CD8-positive, alpha-beta memory T cell (primary cell): ENCODE measurements around the gene HOXB3. TPM values are rescaled to one million over a fixed set of nuclear protein-coding genes. Genes with fewer than 3 reads are reported as not detected.

ENCODE experiments used
- CTCF ChIA-PET: fragments of 350-600 bp; sonication (Branson Sonifier 250); formaldehyde crosslinking; loops from one replicate; lab custom pipeline; 2021; ENCODE audit warnings: antibody characterized with exemption; lab: Charles Lee
- POLR2A ChIA-PET: fragments of 350-600 bp; sonication (Branson Sonifier 250); formaldehyde crosslinking; loops from one replicate; lab custom pipeline; 2021; ENCODE audit warnings: antibody characterized with exemption; lab: Charles Lee
- DNase-seq, 5 donors: peaks; one replicate each; pipeline versions ENCODE4 v3.0.0 to v3.0.0-alpha.2; 2020 to 2022; ENCODE audit warnings: mixed read lengths in 1 of 5
- H3K27ac ChIP-seq: one replicate; pipeline ENCODE4 v1.7.0; 2013; ENCODE audit warnings: low read depth, mild to moderate bottlenecking, low read length, moderate library complexity
- H3K27me3 ChIP-seq: 2 replicates; pipeline ENCODE4 v1.7.0; 2013; ENCODE audit warnings: low read length, mild to moderate bottlenecking; ENCODE audit not compliant: insufficient read depth, poor library complexity, severe bottlenecking
- H3K36me3 ChIP-seq: 2 replicates; pipeline ENCODE4 v1.7.0; 2013; ENCODE audit warnings: mild to moderate bottlenecking, low read length, moderate library complexity; ENCODE audit not compliant: insufficient read depth
- H3K4me1 ChIP-seq: 2 replicates; pipeline ENCODE4 v1.7.0; 2013; ENCODE audit warnings: mild to moderate bottlenecking, low read length, moderate library complexity; ENCODE audit not compliant: insufficient read depth
- H3K4me3 ChIP-seq: 2 replicates; pipeline ENCODE4 v1.7.0; 2013; ENCODE audit warnings: mild to moderate bottlenecking, low read length
- H3K9me3 ChIP-seq: 2 replicates; pipeline ENCODE4 v1.7.0; 2013; ENCODE audit warnings: mild to moderate bottlenecking, low read length
- H3K27ac Mint-ChIP-seq, 8 donors: one replicate each; pipeline ENCODE4 v1.8.0; 2020 to 2021; ENCODE audit warnings: mixed read lengths in 8 of 8, mild to moderate bottlenecking in 6 of 8, inconsistent platforms in 3 of 8, moderate library complexity in 3 of 8
- H3K27me3 Mint-ChIP-seq, 2 donors: one replicate each; pipeline ENCODE4 v1.8.0; 2020 to 2021; ENCODE audit warnings: mixed read lengths in 2 of 2, mild to moderate bottlenecking in 1 of 2, moderate library complexity in 1 of 2
- H3K36me3 Mint-ChIP-seq, 3 donors: one replicate each; pipeline ENCODE4 v1.8.0; 2020 to 2021; ENCODE audit warnings: mixed read lengths in 3 of 3, inconsistent platforms in 1 of 3, mild to moderate bottlenecking in 1 of 3
- H3K4me1 Mint-ChIP-seq, 3 donors: one replicate each; pipeline ENCODE4 v1.8.0; 2020 to 2021; ENCODE audit warnings: mixed read lengths in 3 of 3, inconsistent platforms in 1 of 3, mild to moderate bottlenecking in 1 of 3
- H3K4me3 Mint-ChIP-seq, 7 donors: one replicate each; pipeline ENCODE4 v1.8.0; 2020 to 2021; ENCODE audit warnings: mixed read lengths in 7 of 7, mild to moderate bottlenecking in 6 of 7, moderate library complexity in 4 of 7, inconsistent platforms in 2 of 7
- H3K9me3 Mint-ChIP-seq, 5 donors: one replicate each; pipeline ENCODE4 v1.8.0; 2020 to 2022; ENCODE audit warnings: mixed read lengths in 5 of 5, mild to moderate bottlenecking in 3 of 5, moderate library complexity in 2 of 5, inconsistent platforms in 1 of 5
- polyA plus RNA-seq: library from polyadenylated mRNA; unstranded; fragments of 300-500 nt; fragmentation: Illumina TruSeq; gene quantifications from one replicate; pipeline ENCODE4 v1.2.3, GENCODE V29; 2021
- total RNA-seq, 2 experiments: library from RNA; stranded (reverse); gene quantifications; one replicate each; pipeline ENCODE4 v1.2.3, GENCODE V29; 2021

Gene HOXB3
- total and polyA plus RNA-seq, 3 experiments from 2014 or later, result 0.10 to 3.5 (median 3.0) TPM

GRCh38 chr17:48583708-48584222 lies 6.3 kb downstream of the HOXB3 start:
- Histone ChIP-seq H3K27ac (no peak overlapping the region), H3K36me3 (no peaks in the 10 kb centered on the region), H3K27me3 (peaks cover 56% of the 10 kb centered on the region), H3K4me3 (no peak overlapping the region), H3K4me1 (peaks cover 33% of the 10 kb centered on the region), H3K9me3 (no peaks in the 10 kb centered on the region)
- no peak overlapping the region for H3K27ac Mint-ChIP-seq
- H3K4me1 Mint-ChIP-seq, result peaks cover 33 to 53% (median 40%) of the 10 kb centered on the region in 3 donors
- peaks cover 65 to 81% of the 10 kb centered on the region in 2 donors for H3K27me3 Mint-ChIP-seq
- H3K9me3 Mint-ChIP-seq, result no peaks in the 10 kb centered on the region
- peaks cover 0 to 3% (median 0%) of the 10 kb centered on the region in 3 donors for H3K36me3 Mint-ChIP-seq
- no peak for DNase-seq
- ChIA-PET CTCF (interaction anchor here (1.4 to 1.9 kb wide), 4 partner anchors 9 to 130 kb away, joined by 3 to 6 read pairs (median 3); partner anchors contain the start of gene HOXB5), POLR2A (no interaction called here)
- H3K4me3 Mint-ChIP-seq, result peak overlapping the region in 6 of 7 donors; percentile 15 to 94 (median 27)

DNA sequence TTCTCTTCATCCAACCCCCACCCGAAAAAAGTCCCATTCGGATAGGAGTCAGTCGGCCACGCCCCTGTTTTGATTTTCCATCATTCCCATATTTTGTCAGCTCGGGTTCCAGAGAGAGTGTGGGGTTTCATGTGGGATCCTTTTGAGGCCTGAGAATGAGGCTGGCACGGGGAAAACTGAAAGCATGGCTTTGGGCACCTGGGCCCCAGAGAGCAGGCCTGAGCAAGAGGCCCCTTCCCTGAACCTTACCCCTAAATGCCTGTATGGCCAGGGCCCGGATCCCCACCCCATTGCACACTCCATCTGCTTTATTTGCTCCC lies 7.3 kb downstream of the HOXB3 start:
- CTCF ChIA-PET, result interaction anchor here (1.4 to 1.9 kb wide), 3 partner anchors 11 to 129 kb away, joined by 3 to 6 read pairs (median 3); partner anchors contain the start of gene HOXB5

GRCh38 chr17:48579760-48580554 lies 10.1 kb downstream of the HOXB3 start:
- Histone ChIP-seq H3K9me3 (no peaks in the 10 kb centered on the region), H3K4me3 (no peak overlapping the region), H3K36me3 (no peaks in the 10 kb centered on the region), H3K27me3 (peaks cover 44% of the 10 kb centered on the region), H3K27ac (peak overlapping the region; percentile 81), H3K4me1 (peaks cover 30% of the 10 kb centered on the region)
- H3K4me3 Mint-ChIP-seq, result peak overlapping the region; percentile 87 to 98 (median 96)
- H3K27me3 Mint-ChIP-seq, result peaks cover 34 to 55% of the 10 kb centered on the region in 2 donors
- H3K27ac Mint-ChIP-seq, result peak overlapping the region in 3 of 8 donors; percentile 6 to 51 (median 8)
- POLR2A ChIA-PET, result interaction anchor here (0.7 kb wide), 1 partner anchor 59 kb away, joined by 11 read pairs; no protein-coding TSS in a partner anchor
- peaks cover 25 to 57% (median 40%) of the 10 kb centered on the region in 3 donors for H3K4me1 Mint-ChIP-seq
- DNase-seq, result no peak
- CTCF ChIA-PET, result no interaction called here
- peaks cover 0 to 5% (median 0%) of the 10 kb centered on the region in 3 donors for H3K36me3 Mint-ChIP-seq
- no peaks in the 10 kb centered on the region for H3K9me3 Mint-ChIP-seq

More for the DNA sequence above, 7.3 kb downstream of the HOXB3 start:
- Histone ChIP-seq H3K4me1 (peaks cover 36% of the 10 kb centered on the region), H3K36me3 (no peaks in the 10 kb centered on the region), H3K27me3 (peaks cover 58% of the 10 kb centered on the region), H3K27ac (peak overlapping the region; percentile 43), H3K4me3 (no peak overlapping the region), H3K9me3 (no peaks in the 10 kb centered on the region)
- POLR2A ChIA-PET, result interaction anchor here (0.6 to 1.0 kb wide), 2 partner anchors 11 to 90 kb away, joined by 3 read pairs; partner anchors contain the start of gene HOXB5
- H3K27me3 Mint-ChIP-seq, result peaks cover 57 to 78% of the 10 kb centered on the region in 2 donors
- H3K36me3 Mint-ChIP-seq, result peaks cover 0 to 7% (median 0%) of the 10 kb centered on the region in 3 donors
- peak overlapping the region in 2 of 8 donors; percentile 26 to 79 for H3K27ac Mint-ChIP-seq
- H3K4me1 Mint-ChIP-seq, result peaks cover 38 to 57% (median 48%) of the 10 kb centered on the region in 3 donors
- no peaks in the 10 kb centered on the region for H3K9me3 Mint-ChIP-seq
- no peak for DNase-seq
- H3K4me3 Mint-ChIP-seq, result peak overlapping the region in 6 of 7 donors; percentile 51 to 85 (median 64)

DNA sequence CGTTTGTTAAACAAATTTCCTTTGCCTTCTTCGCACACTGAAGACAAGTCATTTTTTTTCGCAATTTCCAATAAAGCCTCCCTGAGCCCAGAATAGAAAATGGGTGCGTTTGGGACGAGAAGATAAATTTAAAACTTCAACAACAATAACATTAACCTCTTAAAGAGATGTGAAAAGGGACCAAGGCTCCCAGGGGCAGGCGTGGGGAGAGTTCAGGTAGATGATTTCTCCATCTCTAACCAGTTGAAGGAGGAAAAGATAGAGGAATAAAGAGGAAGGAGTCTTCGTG lies 10.6 kb downstream of the HOXB3 start:
- Mint-ChIP-seq H3K4me3 (peak overlapping the region; percentile 87 to 98 (median 96)), H3K4me1 (peaks cover 23 to 52% (median 35%) of the 10 kb centered on the region in 3 donors), H3K27ac (peak overlapping the region in 1 of 8 donors; percentile 90), H3K36me3 (peaks cover 0 to 5% (median 0%) of the 10 kb centered on the region in 3 donors), H3K27me3 (peaks cover 34 to 54% of the 10 kb centered on the region in 2 donors), H3K9me3 (no peaks in the 10 kb centered on the region)
- Histone ChIP-seq H3K27ac (peak overlapping the region; percentile 81), H3K27me3 (peaks cover 44% of the 10 kb centered on the region), H3K4me1 (peaks cover 29% of the 10 kb centered on the region), H3K4me3 (no peak overlapping the region), H3K9me3 (no peaks in the 10 kb centered on the region), H3K36me3 (no peaks in the 10 kb centered on the region)
- CTCF ChIA-PET, result interaction anchor here (1.2 kb wide), 1 partner anchor 11 kb away, joined by 3 read pairs; no protein-coding TSS in a partner anchor
- no peak for DNase-seq
- POLR2A ChIA-PET, result no interaction called here

- Histone ChIP-seq H3K27me3 (peaks cover 44% of the 10 kb centered on the region), H3K27ac (peak overlapping the region; percentile 81), H3K4me3 (peak overlapping the region; percentile 82), H3K36me3 (no peaks in the 10 kb centered on the region), H3K9me3 (no peaks in the 10 kb centered on the region), H3K4me1 (peaks cover 29% of the 10 kb centered on the region)
- CTCF ChIA-PET, result interaction anchor here (1.2 kb wide), 1 partner anchor 12 kb away, joined by 3 read pairs; no protein-coding TSS in a partner anchor
- Mint-ChIP-seq H3K36me3 (peaks cover 0 to 5% (median 0%) of the 10 kb centered on the region in 3 donors), H3K27ac (peak overlapping the region in 7 of 8 donors; percentile 6 to 98 (median 85)), H3K4me3 (peak overlapping the region; percentile 87 to 98 (median 96)), H3K27me3 (peaks cover 36 to 48% of the 10 kb centered on the region in 2 donors), H3K4me1 (peaks cover 23 to 52% (median 35%) of the 10 kb centered on the region in 3 donors), H3K9me3 (no peaks in the 10 kb centered on the region)
- POLR2A ChIA-PET, result no interaction called here
- DNase-seq, result no peak
Measured at GRCh38 chr17:48578616-48579470, 11.2 kb downstream of the HOXB3 start.

GRCh38 chr17:48577946-48578615 lies 12.0 kb downstream of the HOXB3 start, which contains the start of gene HOXB4:
Gene HOXB4, minus strand, starts transcription at chr17:48578350. Its CDS starts 31 bp downstream, at chr17:48578319.
- DNase-seq, result peak; percentile 65 to 85 (median 73)
- POLR2A ChIA-PET, result interaction anchor here (0.6 to 1.5 kb wide), 4 partner anchors 17 to 36 kb away, joined by 3 to 4 read pairs (median 4); no protein-coding TSS in a partner anchor
- H3K27me3 Mint-ChIP-seq, result peaks cover 36 to 43% of the 10 kb centered on the region in 2 donors
- peak within 1 kb of the TSS; percentile 87 to 98 (median 96) for H3K4me3 Mint-ChIP-seq
- H3K9me3 Mint-ChIP-seq, result no peaks in the 10 kb centered on the region
- CTCF ChIA-PET, result interaction anchor here (1.0 to 1.2 kb wide), 2 partner anchors 13 to 15 kb away, joined by 3 read pairs; partner anchors contain the start of gene HOXB5
- peaks cover 0 to 7% (median 0%) of the 10 kb centered on the region in 3 donors for H3K36me3 Mint-ChIP-seq
- H3K4me1 ChIP-seq, result peaks cover 29% of the 10 kb centered on the region
- H3K9me3 ChIP-seq, result no peaks in the 10 kb centered on the region
- peak within 1 kb of the TSS; percentile 82 for H3K4me3 ChIP-seq
- peak within 1 kb of the TSS; percentile 81 for H3K27ac ChIP-seq
- H3K36me3 ChIP-seq, result no peaks in the 10 kb centered on the region
- H3K27ac Mint-ChIP-seq, result peak within 1 kb of the TSS; percentile 6 to 98 (median 89)
- H3K27me3 ChIP-seq, result peaks cover 44% of the 10 kb centered on the region
- H3K4me1 Mint-ChIP-seq, result peaks cover 23 to 55% (median 35%) of the 10 kb centered on the region in 3 donors
